Astrocyte (in vitro differentiated cells and primary cell): ENCODE data around the gene ENHO.

Experiments
- CTCF ChIP-seq: IDR thresholded peaks from 2 replicates; pipeline ENCODE4 v1.5.1; 2011; ENCODE audit warnings: low read depth, mild to moderate bottlenecking, inconsistent platforms, low read length, moderate library complexity; ENCODE audit not compliant: insufficient read depth
- EZH2 ChIP-seq: IDR thresholded peaks from 2 replicates; pipeline ENCODE4 v1.6.1; 2012; ENCODE audit warnings: mild to moderate bottlenecking, low read length, inconsistent platforms; ENCODE audit not compliant: insufficient read depth

GRCh38 chr9:34553511-34554021 is 30.8 kb upstream of the ENHO start:
- TF ChIP-seq CTCF (no peak), EZH2 (no peak)
